Lower lobe of right lung (tissue), 2 donors: Measurements from ENCODE around the gene MT2A. TPM values are rescaled to one million over a fixed set of nuclear protein-coding genes. Genes with fewer than 3 reads are reported as not detected.

Experiments used
- ATAC-seq, 2 donors: fragments of 200-7000 bp; cut with Tn5 transposase; one replicate each; pipeline ENCODE4 v1.9.1; 2020 to 2022; ENCODE audit warnings: mild to moderate bottlenecking in 2 of 2, moderate library complexity in 2 of 2
- DNase-seq: peaks from one replicate; pipeline ENCODE4 v3.0.0-alpha.2; 2020
- H3K27ac ChIP-seq: fragments of 200-600 bp; one replicate; pipeline ENCODE4 v1.8.0; 2022
- H3K27me3 ChIP-seq: fragments of 200-600 bp; one replicate; pipeline ENCODE4 v1.8.0; 2022; ENCODE audit warnings: low read depth
- H3K36me3 ChIP-seq: fragments of 200-600 bp; one replicate; pipeline ENCODE4 v1.8.0; 2022; ENCODE audit warnings: mild to moderate bottlenecking
- H3K4me1 ChIP-seq: fragments of 200-600 bp; one replicate; pipeline ENCODE4 v1.8.0; 2022
- H3K4me3 ChIP-seq: fragments of 200-600 bp; one replicate; pipeline ENCODE4 v1.8.0; 2022; ENCODE audit warnings: mild to moderate bottlenecking
- H3K9me3 ChIP-seq: fragments of 200-600 bp; one replicate; pipeline ENCODE4 v1.8.0; 2022
- intact Hi-C: fragments of 100-400 bp; cut with DNase I; formaldehyde crosslinking; loops from one replicate; pipeline ENCODE4 v1.11.0; 2022
- total RNA-seq: library from RNA; stranded (reverse); fragmentation: NEBNext Ultra II Directional; extraction: Animal tissue kit (Norgen Biotek cat#: 25700); gene quantifications from one replicate; pipeline ENCODE4 v1.2.1, GENCODE V29; 2021
- TF ChIP-seq, protein P1 (sequence below): fragments of 200-600 bp; IDR thresholded peaks from one replicate; pipeline ENCODE4 v1.8.0; 2022; ENCODE audit warnings: antibody characterized with exemption, mild to moderate bottlenecking
- donor health status: DM: no; HTN: yes; CAD: no; lungs with severe emphysema.

The MT2A gene
- total RNA-seq, 1 donor from 2014 or later: 223 TPM

DNA sequence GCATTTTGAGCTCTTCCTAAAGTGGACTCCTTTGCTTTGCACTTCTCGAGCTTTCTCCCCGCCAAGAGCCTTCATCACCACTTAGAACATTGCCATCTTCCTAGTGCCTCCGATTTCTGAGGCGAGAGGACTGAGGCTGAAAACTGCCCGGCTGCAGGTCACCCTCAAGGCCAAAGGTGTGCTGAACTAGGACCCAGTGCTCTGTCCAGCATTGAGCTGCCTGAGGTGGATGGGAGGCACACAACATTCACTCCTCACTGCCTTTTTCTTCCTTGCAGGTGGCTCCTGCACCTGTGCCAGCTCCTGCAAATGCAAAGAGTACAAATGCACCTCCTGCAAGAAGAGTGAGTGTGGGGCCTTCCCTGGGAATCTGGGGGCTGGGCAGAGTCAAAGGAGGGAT, 35.4 kb downstream of the MT2A start:
- no peak for DNase-seq
- intact Hi-C loops: no loop called here
- no peak overlapping the region for H3K27ac ChIP-seq
- H3K27me3 ChIP-seq: peaks cover 33% of the 10 kb centered on the region
- TF ChIP-seq, protein P1, sequence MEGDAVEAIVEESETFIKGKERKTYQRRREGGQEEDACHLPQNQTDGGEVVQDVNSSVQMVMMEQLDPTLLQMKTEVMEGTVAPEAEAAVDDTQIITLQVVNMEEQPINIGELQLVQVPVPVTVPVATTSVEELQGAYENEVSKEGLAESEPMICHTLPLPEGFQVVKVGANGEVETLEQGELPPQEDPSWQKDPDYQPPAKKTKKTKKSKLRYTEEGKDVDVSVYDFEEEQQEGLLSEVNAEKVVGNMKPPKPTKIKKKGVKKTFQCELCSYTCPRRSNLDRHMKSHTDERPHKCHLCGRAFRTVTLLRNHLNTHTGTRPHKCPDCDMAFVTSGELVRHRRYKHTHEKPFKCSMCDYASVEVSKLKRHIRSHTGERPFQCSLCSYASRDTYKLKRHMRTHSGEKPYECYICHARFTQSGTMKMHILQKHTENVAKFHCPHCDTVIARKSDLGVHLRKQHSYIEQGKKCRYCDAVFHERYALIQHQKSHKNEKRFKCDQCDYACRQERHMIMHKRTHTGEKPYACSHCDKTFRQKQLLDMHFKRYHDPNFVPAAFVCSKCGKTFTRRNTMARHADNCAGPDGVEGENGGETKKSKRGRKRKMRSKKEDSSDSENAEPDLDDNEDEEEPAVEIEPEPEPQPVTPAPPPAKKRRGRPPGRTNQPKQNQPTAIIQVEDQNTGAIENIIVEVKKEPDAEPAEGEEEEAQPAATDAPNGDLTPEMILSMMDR: no peak
- H3K9me3 ChIP-seq: no peaks in the 10 kb centered on the region
- no peaks in the 10 kb centered on the region for H3K36me3 ChIP-seq
- no peak for ATAC-seq
- H3K4me1 ChIP-seq: peaks cover 21% of the 10 kb centered on the region
- peak overlapping the region; percentile 49 for H3K4me3 ChIP-seq

DNA sequence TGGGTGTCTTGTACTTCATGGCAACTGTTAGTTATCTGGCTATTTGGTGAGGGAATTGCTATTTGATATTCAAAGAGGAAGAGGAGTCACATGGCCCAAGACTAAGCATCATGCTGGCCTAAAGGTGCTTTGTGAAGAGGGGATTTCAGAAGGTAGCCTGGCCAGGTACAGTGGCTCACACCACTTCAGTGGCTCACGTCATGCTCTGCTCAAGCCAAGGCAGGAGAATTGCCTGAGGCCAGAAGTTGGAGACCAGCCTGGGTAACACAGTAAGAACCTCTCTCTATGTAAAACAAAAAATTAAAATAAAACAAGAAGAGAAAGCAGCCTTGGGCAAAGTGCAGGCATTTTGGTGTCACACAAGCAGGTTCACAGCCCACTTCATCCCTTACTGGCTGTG, 36.9 kb downstream of the MT2A start:
- Histone ChIP-seq H3K4me1 (peaks cover 18% of the 10 kb centered on the region), H3K9me3 (no peaks in the 10 kb centered on the region), H3K27ac (no peak overlapping the region), H3K36me3 (no peaks in the 10 kb centered on the region), H3K27me3 (peaks cover 25% of the 10 kb centered on the region), H3K4me3 (no peak overlapping the region)
- ATAC-seq (no peak), DNase-seq (no peak)
- TF ChIP-seq, protein P1: no peak
- intact Hi-C loops: no loop called here

DNA sequence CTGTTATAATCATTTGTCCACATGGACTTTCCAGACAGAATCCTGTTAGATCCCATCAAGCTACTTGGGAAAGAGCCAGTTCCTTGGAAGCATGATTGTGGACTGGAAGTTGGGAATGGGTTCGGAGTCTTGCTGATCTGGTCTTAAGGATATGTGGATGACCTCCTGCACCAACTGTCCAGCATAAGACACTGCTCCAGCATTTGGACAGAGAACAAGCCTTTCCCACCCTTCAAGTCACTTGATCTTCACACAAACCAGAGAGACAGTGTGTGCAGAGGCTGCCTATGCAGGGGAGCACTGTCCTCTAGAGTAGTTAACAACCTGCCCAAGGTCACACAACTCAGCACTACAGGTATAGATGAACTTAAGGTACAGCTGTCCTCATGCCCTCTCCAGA, 37.5 kb downstream of the MT2A start:
- H3K36me3 ChIP-seq: no peaks in the 10 kb centered on the region
- TF ChIP-seq, protein P1: no peak
- no peak overlapping the region for H3K4me3 ChIP-seq
- peaks cover 18% of the 10 kb centered on the region for H3K4me1 ChIP-seq
- peaks cover 25% of the 10 kb centered on the region for H3K27me3 ChIP-seq
- intact Hi-C loops: no loop called here
- no peaks in the 10 kb centered on the region for H3K9me3 ChIP-seq
- DNase-seq (no peak), ATAC-seq (no peak)
- no peak overlapping the region for H3K27ac ChIP-seq

DNA sequence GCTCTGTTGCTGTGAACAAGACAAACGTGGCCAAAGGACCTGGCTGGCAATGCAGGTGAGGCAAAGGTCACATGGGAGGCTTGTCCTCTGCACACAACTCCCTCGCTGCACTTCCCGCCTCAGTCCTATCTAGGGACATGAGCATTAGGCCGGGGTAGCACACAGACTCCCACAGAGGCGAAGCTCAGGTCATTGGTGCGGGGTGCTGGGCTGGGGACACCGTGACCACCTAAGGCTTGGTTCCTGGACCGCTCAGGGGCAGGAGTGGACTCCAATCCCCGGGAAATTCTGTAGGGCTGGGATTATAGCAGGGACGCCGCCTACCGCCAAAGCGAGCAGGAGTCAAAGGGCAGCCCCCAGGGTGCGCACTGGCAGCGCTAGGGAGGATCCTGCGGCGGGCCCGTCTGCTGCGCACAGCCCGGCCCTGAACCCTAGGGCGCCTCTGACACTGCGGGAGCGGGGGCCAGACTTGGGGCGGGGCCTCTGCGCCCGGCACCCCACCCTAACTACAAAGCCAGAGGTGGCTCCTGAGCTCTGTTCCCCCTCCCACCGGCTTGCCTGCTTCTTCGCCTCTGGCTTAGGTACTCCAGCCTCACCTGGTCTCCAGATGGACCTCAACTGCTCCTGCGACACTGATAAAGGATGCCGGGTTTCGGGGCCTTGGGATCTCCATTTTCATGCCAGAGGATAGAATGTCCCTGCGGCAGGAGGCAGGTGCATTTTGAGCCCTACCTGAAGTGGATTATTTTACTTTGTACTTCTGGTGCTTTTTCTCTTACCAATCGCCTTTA, 39.5 kb downstream of the MT2A start:
- Histone ChIP-seq H3K4me3 (no peak overlapping the region), H3K9me3 (no peaks in the 10 kb centered on the region), H3K27ac (no peak overlapping the region), H3K36me3 (no peaks in the 10 kb centered on the region), H3K27me3 (peaks cover 25% of the 10 kb centered on the region), H3K4me1 (peaks cover 15% of the 10 kb centered on the region)
- TF ChIP-seq, protein P1: no peak
- DNase-seq (no peak), ATAC-seq (no peak)
- intact Hi-C loops: no loop called here

DNA sequence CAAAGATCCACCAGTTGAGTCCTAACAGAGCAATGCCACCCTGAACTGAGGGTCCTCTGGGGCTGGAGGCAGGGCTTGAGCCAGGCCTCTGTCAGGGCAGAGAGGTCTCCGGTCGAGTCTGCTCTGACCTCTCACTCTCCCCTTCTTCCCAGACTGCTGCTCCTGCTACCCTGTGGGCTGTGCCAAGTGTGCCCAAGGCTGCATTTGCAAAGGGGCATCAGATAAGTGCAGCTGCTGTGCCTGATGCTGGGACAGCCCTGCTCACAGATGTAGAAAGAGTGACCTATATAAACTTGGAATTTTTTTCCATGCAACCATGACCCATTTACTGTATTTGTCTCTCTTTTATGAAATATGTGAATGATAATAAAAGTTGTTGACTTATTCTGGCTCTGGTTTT, 40.9 kb downstream of the MT2A start:
- Histone ChIP-seq H3K27ac (no peak overlapping the region), H3K9me3 (no peaks in the 10 kb centered on the region), H3K27me3 (peaks cover 25% of the 10 kb centered on the region), H3K36me3 (no peaks in the 10 kb centered on the region), H3K4me1 (peaks cover under 1% of the 10 kb centered on the region), H3K4me3 (no peak overlapping the region)
- intact Hi-C loops: no loop called here
- ATAC-seq: no peak
- no peak for DNase-seq
- TF ChIP-seq, protein P1: no peak
